ENCODE results near the gene LRRC31.

The LRRC31 gene

DNA sequence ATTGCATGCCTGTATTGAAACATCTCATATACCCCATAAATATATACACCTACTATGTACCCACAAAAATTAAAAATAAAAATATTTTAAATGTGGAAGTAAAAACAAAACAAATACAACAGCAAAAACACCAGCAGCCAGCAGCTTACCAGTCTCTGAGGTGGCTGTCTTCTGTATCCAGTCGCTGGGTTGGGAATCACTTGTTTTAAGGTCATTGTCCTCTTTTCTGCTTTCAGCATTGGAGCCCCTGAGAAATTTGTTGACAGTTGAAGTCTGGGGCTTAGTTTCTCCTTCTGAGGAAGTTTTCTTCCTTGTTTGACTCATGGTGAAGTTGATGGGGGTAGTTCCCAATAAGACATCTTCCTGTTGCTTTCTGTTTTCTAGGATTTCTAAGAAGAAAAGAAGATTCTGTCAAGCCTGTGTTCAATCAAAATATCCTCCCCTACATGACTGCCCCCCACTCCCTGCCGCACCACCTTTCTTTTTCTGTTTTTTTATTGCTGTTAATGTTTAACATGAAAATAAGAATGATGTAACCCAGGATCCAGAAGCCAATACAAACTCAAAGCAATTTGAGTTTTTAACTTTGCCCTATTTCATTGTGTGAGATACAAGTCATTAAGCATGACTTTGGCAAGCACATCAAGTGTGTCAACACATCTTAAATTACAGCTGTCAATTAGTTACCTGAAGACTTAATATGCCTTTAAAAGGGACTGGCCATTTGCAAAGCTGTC is at the start of gene LRRC31:
LRRC31 (minus strand) TSS at position 452 of the 737 bp plus-strand sequence; CDS start at position 324, 128 bp downstream.
- DNase-seq (ENCODE audit: low read depth): no peak
- no peak within 1 kb of the TSS for H3K4me3 ChIP-seq (ENCODE audit: control insufficient read depth, low read depth, low read length)
- TF ChIP-seq, protein P1, sequence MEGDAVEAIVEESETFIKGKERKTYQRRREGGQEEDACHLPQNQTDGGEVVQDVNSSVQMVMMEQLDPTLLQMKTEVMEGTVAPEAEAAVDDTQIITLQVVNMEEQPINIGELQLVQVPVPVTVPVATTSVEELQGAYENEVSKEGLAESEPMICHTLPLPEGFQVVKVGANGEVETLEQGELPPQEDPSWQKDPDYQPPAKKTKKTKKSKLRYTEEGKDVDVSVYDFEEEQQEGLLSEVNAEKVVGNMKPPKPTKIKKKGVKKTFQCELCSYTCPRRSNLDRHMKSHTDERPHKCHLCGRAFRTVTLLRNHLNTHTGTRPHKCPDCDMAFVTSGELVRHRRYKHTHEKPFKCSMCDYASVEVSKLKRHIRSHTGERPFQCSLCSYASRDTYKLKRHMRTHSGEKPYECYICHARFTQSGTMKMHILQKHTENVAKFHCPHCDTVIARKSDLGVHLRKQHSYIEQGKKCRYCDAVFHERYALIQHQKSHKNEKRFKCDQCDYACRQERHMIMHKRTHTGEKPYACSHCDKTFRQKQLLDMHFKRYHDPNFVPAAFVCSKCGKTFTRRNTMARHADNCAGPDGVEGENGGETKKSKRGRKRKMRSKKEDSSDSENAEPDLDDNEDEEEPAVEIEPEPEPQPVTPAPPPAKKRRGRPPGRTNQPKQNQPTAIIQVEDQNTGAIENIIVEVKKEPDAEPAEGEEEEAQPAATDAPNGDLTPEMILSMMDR (IDR thresholded peaks at IDR 0.05; ENCODE audit: control insufficient read depth, insufficient read depth, low read depth, low read length, missing control alignments): no peak

DNA sequence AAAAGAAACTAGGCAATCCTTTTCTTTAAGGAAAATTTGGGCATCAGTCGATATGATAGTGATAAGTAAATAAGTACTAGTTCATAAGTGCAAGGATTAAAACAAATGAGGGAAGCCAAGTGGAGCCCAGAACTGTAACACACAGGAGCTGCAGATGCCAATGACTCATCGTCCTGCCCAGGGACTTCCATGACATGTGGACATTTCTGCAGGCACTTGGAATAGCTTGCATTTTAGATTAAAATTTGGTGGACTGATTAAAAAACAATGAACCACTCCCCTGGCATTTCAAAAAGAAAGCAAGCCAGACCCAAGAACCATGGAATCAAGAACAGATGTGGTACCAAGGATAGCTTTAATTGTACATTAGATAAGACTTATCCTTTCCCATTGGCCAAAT is 44.6 kb upstream of the LRRC31 start:
- no peak overlapping the region for H3K4me3 ChIP-seq (ENCODE audit: control insufficient read depth, low read depth, low read length)
- DNase-seq (ENCODE audit: low read depth): peak; percentile 13
- TF ChIP-seq, protein P1 (IDR thresholded peaks at IDR 0.05; ENCODE audit: control insufficient read depth, insufficient read depth, low read depth, low read length, missing control alignments): no peak

GRCh38 chr3:169913323-169913722 is 43.6 kb upstream of the LRRC31 start:
- TF ChIP-seq, protein P1 (IDR thresholded peaks at IDR 0.05; ENCODE audit: control insufficient read depth, insufficient read depth, low read depth, low read length, missing control alignments): no peak
- H3K4me3 ChIP-seq (ENCODE audit: control insufficient read depth, low read depth, low read length): no peak overlapping the region
- no peak for DNase-seq (ENCODE audit: low read depth)

DNA sequence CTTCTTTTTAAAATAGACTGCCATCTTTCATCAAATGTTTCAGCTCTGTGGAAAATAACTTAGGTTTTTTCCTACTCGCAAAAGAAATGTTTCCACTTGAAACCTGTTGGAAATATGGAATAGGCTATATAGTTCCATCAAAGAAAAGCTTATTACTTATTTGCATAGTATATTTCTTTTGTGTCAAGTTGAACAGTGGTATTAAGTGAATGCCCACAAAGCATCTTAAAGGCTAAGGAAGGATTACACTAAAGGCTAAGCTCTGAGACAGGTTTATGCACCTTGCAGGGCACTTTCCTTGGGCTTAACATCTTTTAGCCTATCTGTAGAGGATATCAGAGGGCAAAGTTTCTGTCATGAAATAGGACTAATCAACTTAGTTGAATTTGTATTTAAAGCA is 41.5 kb upstream of the LRRC31 start, which contains the start of gene SAMD7:
SAMD7 (plus strand) TSS at position 301 of the 400 bp plus-strand sequence. CDS start 7,927 bp downstream, outside the sequence.
- TF ChIP-seq, protein P1 (IDR thresholded peaks at IDR 0.05; ENCODE audit: control insufficient read depth, insufficient read depth, low read depth, low read length, missing control alignments): no peak
- no peak for DNase-seq (ENCODE audit: low read depth)

DNA sequence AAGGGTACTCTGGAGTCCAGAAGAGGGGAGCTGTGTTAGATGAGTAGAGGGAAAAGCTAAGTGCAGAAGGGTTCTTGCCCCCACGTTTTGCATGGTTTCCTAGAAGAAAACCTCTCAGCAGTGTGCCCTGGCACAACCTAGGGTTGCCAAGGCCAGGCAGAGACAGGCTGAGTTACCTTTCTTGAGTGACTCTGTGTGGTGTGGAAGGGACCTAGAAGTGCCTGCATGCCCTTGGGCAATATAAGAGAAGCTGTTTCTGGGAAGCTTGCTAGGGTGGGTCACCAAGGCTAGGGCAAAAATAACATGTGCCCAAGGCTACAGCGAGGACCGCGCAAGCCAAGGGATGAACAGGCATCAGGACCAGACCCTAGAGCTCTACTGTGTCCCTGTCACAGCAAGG is 38.2 kb upstream of the LRRC31 start:
- TF ChIP-seq, protein P1 (IDR thresholded peaks at IDR 0.05; ENCODE audit: control insufficient read depth, insufficient read depth, low read depth, low read length, missing control alignments): no peak
- DNase-seq (ENCODE audit: low read depth): no peak
- H3K4me3 ChIP-seq (ENCODE audit: control insufficient read depth, low read depth, low read length): no peak overlapping the region

More for the DNA sequence above, 41.5 kb upstream of the LRRC31 start, which contains the start of gene SAMD7:
- no peak within 1 kb of the TSS for H3K4me3 ChIP-seq (ENCODE audit: control insufficient read depth, low read depth, low read length)

DNA sequence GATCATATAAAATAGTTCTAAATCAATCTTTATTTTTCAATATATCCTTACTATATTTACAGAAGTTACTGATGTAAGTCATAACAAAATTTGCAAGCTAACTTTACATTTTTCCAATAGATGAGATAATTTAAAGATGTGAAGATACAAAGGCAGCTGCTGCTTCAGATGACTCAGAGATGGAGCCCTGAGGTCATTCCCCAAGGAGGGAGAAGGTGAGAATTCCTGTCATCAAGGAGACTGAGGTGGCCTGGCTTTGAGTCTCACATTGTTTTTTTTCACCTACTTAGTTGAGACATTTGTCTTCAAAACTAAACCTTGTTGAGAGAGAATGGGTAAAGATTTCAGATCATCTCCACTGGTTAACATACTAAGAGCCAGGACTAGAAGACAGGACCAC is 37.7 kb upstream of the LRRC31 start:
- H3K4me3 ChIP-seq (ENCODE audit: control insufficient read depth, low read depth, low read length): no peak overlapping the region
- DNase-seq (ENCODE audit: low read depth): no peak
- TF ChIP-seq, protein P1 (IDR thresholded peaks at IDR 0.05; ENCODE audit: control insufficient read depth, insufficient read depth, low read depth, low read length, missing control alignments): no peak

Measured in AG09309 (cell line).